Esophagus squamous epithelium (tissue), 5 donors: ENCODE results near the gene CCT7. TPM values are rescaled to one million over a fixed set of nuclear protein-coding genes. Genes with fewer than 3 reads are reported as not detected.

ENCODE experiments used
- DNase-seq: peaks from one replicate; lab custom pipeline; 2025; lab: John Stamatoyannopoulos, UW
- H3K27ac ChIP-seq, 4 donors: fragments of 200-600 bp; sonication (generic); one replicate each; pipeline ENCODE4 v1.5.1; 2016 to 2019; ENCODE audit warnings: mild to moderate bottlenecking in 1 of 4
- H3K27me3 ChIP-seq, 4 donors: fragments of 200-600 bp; sonication (generic); 1 replicate in 3 of 4; 2 replicates in 1 of 4; pipeline versions ENCODE4 v1.5.1 to v1.6.0; 2017 to 2021; ENCODE audit warnings: antibody characterized with exemption in 1 of 4
- H3K36me3 ChIP-seq, 3 donors: fragments of 200-600 bp; sonication (generic); one replicate each; pipeline ENCODE4 v1.5.1; 2016 to 2019
- H3K4me1 ChIP-seq, 3 donors: fragments of 200-600 bp; sonication (generic); one replicate each; pipeline ENCODE4 v1.5.1; 2017 to 2019
- H3K4me3 ChIP-seq, 4 donors: fragments of 200-600 bp; sonication (generic); 1 replicate in 3 of 4; 2 replicates in 1 of 4; pipeline ENCODE4 v1.5.1; 2016 to 2019; ENCODE audit warnings: mild to moderate bottlenecking in 2 of 4, moderate library complexity in 1 of 4
- H3K9me3 ChIP-seq, 3 donors: fragments of 200-600 bp; sonication (generic); one replicate each; pipeline ENCODE4 v1.5.1; 2016 to 2019
- POLR2A ChIP-seq, 4 donors: fragments of 450-650 bp; IDR thresholded peaks; one replicate each; pipeline ENCODE4 v1.6.1; 2017; ENCODE audit warnings: antibody characterized with exemption in 4 of 4, mild to moderate bottlenecking in 4 of 4, moderate library complexity in 3 of 4
- WGBS, 2 donors: methylation state at CpG; one replicate each; pipeline ENCODE4 v1.1.5; 2018; 5-methylcytosine and 5-hydroxymethylcytosine counted together
- intact Hi-C: fragments of 100-400 bp; cut with DNase I; formaldehyde crosslinking; loops from one replicate; pipeline ENCODE4 v1.15.0; 2022
- total RNA-seq, 4 donors: library from RNA; depleted of rRNA; stranded (reverse); fragments of >200 nt; gene quantifications; one replicate each; pipeline ENCODE4 v1.1.0, GENCODE V29; 2016
- TF ChIP-seq, protein P1 (sequence below), 6 experiments: fragments of 450-650 bp in 4 of 6; fragments of 200-600 bp in 2 of 6; sonication (generic) in 2 of 6; IDR thresholded peaks; one replicate each; pipeline ENCODE4 v1.5.1; 2016 to 2019; ENCODE audit warnings: antibody characterized with exemption in 6 of 6, mild to moderate bottlenecking in 4 of 6, moderate library complexity in 4 of 6
- donor health status: DM: yes; HTN: yes; CAD: no.

CCT7 gene
- total RNA-seq, 4 donors from 2014 or later: 149 to 246 (median 217) TPM

DNA sequence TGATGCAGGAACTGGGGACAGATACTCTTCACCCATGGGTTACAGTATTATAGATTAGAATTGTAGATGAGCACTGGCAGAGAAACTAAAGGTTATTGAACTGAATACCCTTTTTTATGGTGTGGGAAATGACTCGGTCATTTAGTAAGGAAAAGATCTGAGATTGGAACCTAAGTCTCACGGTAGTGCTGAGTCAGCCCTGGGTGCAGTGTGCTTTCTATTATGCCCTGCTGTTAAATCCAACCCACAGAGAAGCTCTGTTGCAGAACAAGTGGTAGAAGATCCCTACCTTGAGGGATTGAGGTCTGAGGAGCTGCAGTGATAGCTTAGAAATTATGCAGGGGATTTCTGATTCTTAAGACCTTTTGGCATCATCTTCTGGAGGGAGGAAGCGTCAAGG is 12.7 kb downstream of the CCT7 start:
- peaks cover 21 to 100% (median 71%) of the 10 kb centered on the region in 3 donors for H3K36me3 ChIP-seq
- 69 to 81% methylated on average over 3 of the region's 3 CpGs for WGBS, 2 donors
- H3K4me1 ChIP-seq: peaks cover 0 to 23% (median 3%) of the 10 kb centered on the region in 3 donors
- TF ChIP-seq, protein P1, sequence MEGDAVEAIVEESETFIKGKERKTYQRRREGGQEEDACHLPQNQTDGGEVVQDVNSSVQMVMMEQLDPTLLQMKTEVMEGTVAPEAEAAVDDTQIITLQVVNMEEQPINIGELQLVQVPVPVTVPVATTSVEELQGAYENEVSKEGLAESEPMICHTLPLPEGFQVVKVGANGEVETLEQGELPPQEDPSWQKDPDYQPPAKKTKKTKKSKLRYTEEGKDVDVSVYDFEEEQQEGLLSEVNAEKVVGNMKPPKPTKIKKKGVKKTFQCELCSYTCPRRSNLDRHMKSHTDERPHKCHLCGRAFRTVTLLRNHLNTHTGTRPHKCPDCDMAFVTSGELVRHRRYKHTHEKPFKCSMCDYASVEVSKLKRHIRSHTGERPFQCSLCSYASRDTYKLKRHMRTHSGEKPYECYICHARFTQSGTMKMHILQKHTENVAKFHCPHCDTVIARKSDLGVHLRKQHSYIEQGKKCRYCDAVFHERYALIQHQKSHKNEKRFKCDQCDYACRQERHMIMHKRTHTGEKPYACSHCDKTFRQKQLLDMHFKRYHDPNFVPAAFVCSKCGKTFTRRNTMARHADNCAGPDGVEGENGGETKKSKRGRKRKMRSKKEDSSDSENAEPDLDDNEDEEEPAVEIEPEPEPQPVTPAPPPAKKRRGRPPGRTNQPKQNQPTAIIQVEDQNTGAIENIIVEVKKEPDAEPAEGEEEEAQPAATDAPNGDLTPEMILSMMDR (IDR thresholded peaks at IDR 0.05): no peak
- no peak for TF ChIP-seq POLR2A (IDR thresholded peaks at IDR 0.05)
- no peaks in the 10 kb centered on the region for H3K27me3 ChIP-seq
- no peak overlapping the region for H3K27ac ChIP-seq
- DNase-seq: no peak
- H3K4me3 ChIP-seq: no peak overlapping the region
- no peaks in the 10 kb centered on the region for H3K9me3 ChIP-seq
- intact Hi-C loops: no loop called here

DNA sequence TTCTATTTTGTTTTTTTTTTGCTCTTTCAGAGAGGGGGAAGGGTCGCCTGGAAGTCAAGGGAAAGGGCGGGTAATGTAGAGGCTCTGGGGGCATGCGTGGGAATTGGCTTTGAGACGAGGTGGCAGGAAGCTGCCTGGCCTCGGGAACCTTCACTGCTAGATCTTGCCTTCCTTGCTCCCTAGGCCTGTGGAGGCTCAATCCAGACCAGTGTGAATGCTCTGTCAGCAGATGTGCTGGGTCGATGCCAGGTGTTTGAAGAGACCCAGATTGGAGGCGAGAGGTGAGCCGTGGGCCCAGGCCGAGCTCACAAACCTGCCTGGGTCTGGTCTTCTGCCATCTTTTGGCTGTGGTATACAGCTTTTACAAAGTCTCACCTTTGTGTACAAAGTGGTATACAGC is 15.5 kb downstream of the CCT7 start:
- peaks cover 19 to 100% (median 70%) of the 10 kb centered on the region in 3 donors for H3K36me3 ChIP-seq
- peaks cover 0 to 8% (median 0%) of the 10 kb centered on the region in 3 donors for H3K4me1 ChIP-seq
- intact Hi-C loops: no loop called here
- H3K27me3 ChIP-seq: no peaks in the 10 kb centered on the region
- TF ChIP-seq POLR2A (IDR thresholded peaks at IDR 0.05): no peak
- TF ChIP-seq, protein P1 (IDR thresholded peaks at IDR 0.05): no peak
- no peaks in the 10 kb centered on the region for H3K9me3 ChIP-seq
- DNase-seq: no peak
- H3K27ac ChIP-seq: no peak overlapping the region
- H3K4me3 ChIP-seq: no peak overlapping the region
- 90 to 92% methylated on average over 4 to 5 of the region's 9 CpGs for WGBS, 2 donors

DNA sequence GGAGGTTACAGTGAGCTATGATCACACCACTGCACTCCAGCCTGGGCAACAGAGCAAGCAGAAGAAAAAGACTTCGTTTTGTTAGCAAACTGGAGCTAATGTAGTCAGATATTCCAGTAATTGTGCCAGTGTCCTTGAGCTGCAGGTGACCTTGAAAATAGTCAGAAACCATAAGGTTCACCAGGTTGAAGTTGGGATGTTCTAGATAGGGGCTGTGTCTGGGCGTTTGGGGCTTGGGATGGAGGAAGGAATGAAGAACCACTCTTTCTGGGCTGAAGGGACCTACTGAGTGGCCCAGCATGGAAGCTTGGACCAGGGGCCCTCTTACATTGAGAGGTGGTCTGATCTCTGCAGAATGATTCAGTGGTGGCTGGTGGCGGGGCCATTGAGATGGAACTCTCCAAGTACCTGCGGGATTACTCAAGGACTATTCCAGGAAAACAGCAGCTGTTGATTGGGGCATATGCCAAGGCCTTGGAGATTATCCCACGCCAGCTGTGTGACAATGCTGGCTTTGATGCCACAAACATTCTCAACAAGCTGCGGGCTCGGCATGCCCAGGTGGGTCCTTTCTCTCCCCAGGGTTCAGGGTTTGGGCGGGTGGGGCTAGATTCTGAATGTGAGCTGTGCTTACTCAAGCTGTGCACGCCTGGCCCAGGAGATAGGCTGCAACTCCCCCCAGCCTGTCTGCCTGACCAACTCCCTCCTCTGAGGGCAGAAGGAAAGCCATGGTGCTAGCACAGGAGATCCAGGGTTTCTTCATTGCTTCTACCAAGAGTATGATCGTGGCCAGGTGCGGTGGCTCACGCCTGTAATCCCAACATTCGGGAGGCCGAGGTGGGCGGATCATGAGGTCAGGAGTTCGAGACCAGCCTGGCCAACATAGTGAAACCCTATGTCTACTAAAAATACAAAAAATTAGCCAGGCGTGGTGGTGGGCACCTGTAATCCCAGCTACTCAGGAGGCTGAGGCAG is 17.1 kb downstream of the CCT7 start:
- no peaks in the 10 kb centered on the region for H3K27me3 ChIP-seq
- no peak for DNase-seq
- 88 to 90% methylated on average over 10 to 13 of the region's 17 CpGs for WGBS, 2 donors
- TF ChIP-seq, protein P1 (IDR thresholded peaks at IDR 0.05): no peak
- no peak for TF ChIP-seq POLR2A (IDR thresholded peaks at IDR 0.05)
- peaks cover 16 to 94% (median 57%) of the 10 kb centered on the region in 3 donors for H3K36me3 ChIP-seq
- H3K27ac ChIP-seq: no peak overlapping the region
- intact Hi-C loops: no loop called here
- no peaks in the 10 kb centered on the region for H3K9me3 ChIP-seq
- peaks cover 0 to 14% (median 0%) of the 10 kb centered on the region in 3 donors for H3K4me1 ChIP-seq
- H3K4me3 ChIP-seq: no peak overlapping the region

DNA sequence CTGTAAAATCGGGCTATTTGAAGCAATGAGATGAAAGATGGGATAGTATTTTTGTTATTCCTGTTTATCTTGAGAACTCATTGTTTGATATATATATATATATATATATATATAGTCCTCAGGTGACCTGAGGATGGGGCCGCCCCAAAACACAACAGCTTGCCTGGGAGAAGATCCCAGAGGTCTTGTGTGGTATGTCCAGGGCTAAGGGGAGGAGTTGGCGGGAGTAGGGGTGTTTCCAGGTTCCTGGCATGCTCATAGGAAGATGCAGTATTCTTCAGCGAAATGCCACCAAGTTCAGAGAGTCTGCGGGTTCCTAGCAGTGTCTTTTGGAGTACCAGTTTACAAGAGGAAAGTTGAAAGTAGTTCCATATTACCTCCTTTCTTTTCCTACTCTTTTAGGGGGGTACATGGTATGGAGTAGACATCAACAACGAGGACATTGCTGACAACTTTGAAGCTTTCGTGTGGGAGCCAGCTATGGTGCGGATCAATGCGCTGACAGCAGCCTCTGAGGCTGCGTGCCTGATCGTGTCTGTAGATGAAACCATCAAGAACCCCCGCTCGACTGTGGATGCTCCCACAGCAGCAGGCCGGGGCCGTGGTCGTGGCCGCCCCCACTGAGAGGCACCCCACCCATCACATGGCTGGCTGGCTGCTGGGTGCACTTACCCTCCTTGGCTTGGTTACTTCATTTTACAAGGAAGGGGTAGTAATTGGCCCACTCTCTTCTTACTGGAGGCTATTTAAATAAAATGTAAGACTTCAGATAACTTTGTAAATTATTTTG is 18.3 kb downstream of the CCT7 start:
- Histone ChIP-seq H3K36me3 (peaks cover 12 to 81% (median 52%) of the 10 kb centered on the region in 3 donors), H3K4me1 (peaks cover 0 to 14% (median 0%) of the 10 kb centered on the region in 3 donors), H3K4me3 (no peak overlapping the region), H3K27ac (no peak overlapping the region), H3K27me3 (no peaks in the 10 kb centered on the region), H3K9me3 (no peaks in the 10 kb centered on the region)
- DNase-seq: no peak
- whole genome bisulfite sequencing, 2 donors: 80 to 91% methylated on average over 7 to 13 of the region's 17 CpGs
- intact Hi-C loops: no loop called here
- no peak for TF ChIP-seq POLR2A (IDR thresholded peaks at IDR 0.05)
- TF ChIP-seq, protein P1 (IDR thresholded peaks at IDR 0.05): no peak
